Keratinocyte (primary cell): ENCODE data around the gene GABRE.

Experiments
- CTCF ChIP-seq, 3 experiments: IDR thresholded peaks in 1 of 3; conservative IDR thresholded peaks in 1 of 3; optimal IDR thresholded peaks in 1 of 3; 2 replicates in 2 of 3; 3 replicates in 1 of 3; pipeline versions ENCODE3 to v1.5.1; 2011; ENCODE audit warnings: low read length in 3 of 3, mild to moderate bottlenecking in 3 of 3, moderate library complexity in 2 of 3, control low read depth in 1 of 3, inconsistent platforms in 1 of 3; ENCODE audit not compliant: insufficient read depth in 2 of 3; ENCODE audit errors: extremely low read depth in 1 of 3
- EZH2 ChIP-seq: IDR thresholded peaks from one replicate; pipeline ENCODE4 v1.6.1; 2012; ENCODE audit warnings: inconsistent platforms, mild to moderate bottlenecking, low read length, moderate library complexity

GRCh38 chrX:151973060-151973661, 1.3 kb downstream of the GABRE start:
- TF ChIP-seq EZH2 (no peak), CTCF (optimal IDR thresholded peaks at IDR 0.05 in 1 of 3, IDR thresholded peaks at IDR 0.05 in 1 of 3, conservative IDR thresholded peaks at IDR 0.05 in 1 of 3; ENCODE audit: extremely low read depth in 1 of 3, insufficient read depth in 2 of 3, low read length in 3 of 3) (no peak)
